Fibroblast of lung (primary cell): Measurements from ENCODE around the gene ANKRD40.

Source experiments
- CTCF ChIP-seq, 2 donors: IDR thresholded peaks in 1 of 2; conservative IDR thresholded peaks in 1 of 2; 1 replicate in 1 of 2; 2 replicates in 1 of 2; pipeline ENCODE4 v1.5.1; 2011 to 2012; ENCODE audit warnings: low read length in 2 of 2, control low read depth in 1 of 2, inconsistent platforms in 1 of 2, low read depth in 1 of 2, mild to moderate bottlenecking in 1 of 2
- EZH2 ChIP-seq: IDR thresholded peaks from 2 replicates; pipeline ENCODE4 v1.5.1; 2012; ENCODE audit warnings: low read length, control low read depth, mild to moderate bottlenecking; ENCODE audit errors: missing control alignments

- TF ChIP-seq CTCF (conservative IDR thresholded peaks at IDR 0.05 in 1 of 2, IDR thresholded peaks at IDR 0.05 in 1 of 2; ENCODE audit: low read depth in 1 of 2, low read length in 2 of 2) (no peak), EZH2 (no peak)
Measured at GRCh38 chr17:50647187-50647586, 60.5 kb downstream of the ANKRD40 start.
